Activated naive CD8-positive, alpha-beta T cell treated with anti-CD3 and anti-CD28 coated beads for 36 hours (primary cell): ENCODE measurements around the gene AUTS2. TPM values are rescaled to one million over a fixed set of nuclear protein-coding genes. Genes with fewer than 3 reads are reported as not detected.

Experiments
- DNase-seq: peaks from one replicate; pipeline ENCODE4 v3.0.0; 2021
- H3K27ac Mint-ChIP-seq: one replicate; pipeline ENCODE4 v1.8.0; 2022; ENCODE audit warnings: mild to moderate bottlenecking, moderate library complexity, mixed read lengths
- H3K27me3 Mint-ChIP-seq: one replicate; pipeline ENCODE4 v1.8.0; 2022; ENCODE audit warnings: mild to moderate bottlenecking, mixed read lengths
- H3K36me3 Mint-ChIP-seq: one replicate; pipeline ENCODE4 v1.8.0; 2021; ENCODE audit warnings: mild to moderate bottlenecking, mixed read lengths
- H3K4me1 Mint-ChIP-seq: one replicate; pipeline ENCODE4 v1.8.0; 2021; ENCODE audit warnings: mixed read lengths
- H3K4me3 Mint-ChIP-seq: one replicate; pipeline ENCODE4 v1.8.0; 2022; ENCODE audit warnings: mild to moderate bottlenecking, moderate library complexity, mixed read lengths
- H3K9me3 Mint-ChIP-seq: one replicate; pipeline ENCODE4 v1.8.0; 2022; ENCODE audit warnings: mixed read lengths
- total RNA-seq, 2 experiments: library from RNA; stranded (reverse); gene quantifications; one replicate each; pipeline ENCODE4 v1.2.3, GENCODE V29; 2021

AUTS2 gene
- total RNA-seq, 2 experiments from 2014 or later = 0.58 to 0.78 TPM

- H3K27me3 Mint-ChIP-seq = peaks cover 4% of the 10 kb centered on the region
- H3K36me3 Mint-ChIP-seq = no peaks in the 10 kb centered on the region
- no peak overlapping the region for H3K27ac Mint-ChIP-seq
- H3K4me3 Mint-ChIP-seq = no peak overlapping the region
- no peak for DNase-seq
- no peaks in the 10 kb centered on the region for H3K9me3 Mint-ChIP-seq
- H3K4me1 Mint-ChIP-seq = peaks cover 8% of the 10 kb centered on the region
Observed at GRCh38 chr7:69692611-69693010, 94.3 kb downstream of the AUTS2 start.

- no peaks in the 10 kb centered on the region for H3K36me3 Mint-ChIP-seq
- H3K27me3 Mint-ChIP-seq = peaks cover 4% of the 10 kb centered on the region
- peaks cover 10% of the 10 kb centered on the region for H3K4me1 Mint-ChIP-seq
- H3K27ac Mint-ChIP-seq = no peak overlapping the region
- no peak for DNase-seq
- H3K4me3 Mint-ChIP-seq = no peak overlapping the region
- no peaks in the 10 kb centered on the region for H3K9me3 Mint-ChIP-seq
Observed at GRCh38 chr7:69693042-69693441, 94.8 kb downstream of the AUTS2 start.

GRCh38 chr7:69696054-69696591 lies 97.8 kb downstream of the AUTS2 start:
- Mint-ChIP-seq H3K27ac (no peak overlapping the region), H3K4me3 (no peak overlapping the region), H3K4me1 (peaks cover 10% of the 10 kb centered on the region), H3K36me3 (no peaks in the 10 kb centered on the region), H3K27me3 (peaks cover 4% of the 10 kb centered on the region), H3K9me3 (no peaks in the 10 kb centered on the region)
- no peak for DNase-seq

- peaks cover 4% of the 10 kb centered on the region for H3K27me3 Mint-ChIP-seq
- H3K9me3 Mint-ChIP-seq = no peaks in the 10 kb centered on the region
- no peak overlapping the region for H3K4me3 Mint-ChIP-seq
- no peak overlapping the region for H3K27ac Mint-ChIP-seq
- no peak for DNase-seq
- H3K36me3 Mint-ChIP-seq = no peaks in the 10 kb centered on the region
- peaks cover 10% of the 10 kb centered on the region for H3K4me1 Mint-ChIP-seq
Observed at GRCh38 chr7:69696686-69697685, 98.7 kb downstream of the AUTS2 start.

- H3K27ac Mint-ChIP-seq = no peak overlapping the region
- peaks cover 10% of the 10 kb centered on the region for H3K4me1 Mint-ChIP-seq
- H3K4me3 Mint-ChIP-seq = no peak overlapping the region
- no peaks in the 10 kb centered on the region for H3K9me3 Mint-ChIP-seq
- DNase-seq = no peak
- H3K27me3 Mint-ChIP-seq = peaks cover 4% of the 10 kb centered on the region
- H3K36me3 Mint-ChIP-seq = no peaks in the 10 kb centered on the region
Observed at GRCh38 chr7:69698109-69698825, 100.0 kb downstream of the AUTS2 start.

GRCh38 chr7:69699931-69700330 lies 101.7 kb downstream of the AUTS2 start:
- no peak overlapping the region for H3K4me3 Mint-ChIP-seq
- no peak overlapping the region for H3K27ac Mint-ChIP-seq
- peaks cover 10% of the 10 kb centered on the region for H3K4me1 Mint-ChIP-seq
- no peaks in the 10 kb centered on the region for H3K36me3 Mint-ChIP-seq
- no peaks in the 10 kb centered on the region for H3K9me3 Mint-ChIP-seq
- DNase-seq = no peak
- no peaks in the 10 kb centered on the region for H3K27me3 Mint-ChIP-seq

- Mint-ChIP-seq H3K4me1 (peaks cover 10% of the 10 kb centered on the region), H3K4me3 (no peak overlapping the region), H3K27ac (no peak overlapping the region), H3K9me3 (no peaks in the 10 kb centered on the region), H3K36me3 (no peaks in the 10 kb centered on the region), H3K27me3 (no peaks in the 10 kb centered on the region)
- DNase-seq = no peak
Observed at GRCh38 chr7:69700331-69700730, 102.1 kb downstream of the AUTS2 start.

GRCh38 chr7:69701288-69701687 lies 103.0 kb downstream of the AUTS2 start:
- Mint-ChIP-seq H3K4me3 (no peak overlapping the region), H3K9me3 (no peaks in the 10 kb centered on the region), H3K27ac (no peak overlapping the region), H3K27me3 (no peaks in the 10 kb centered on the region), H3K36me3 (no peaks in the 10 kb centered on the region), H3K4me1 (peaks cover 5% of the 10 kb centered on the region)
- no peak for DNase-seq

GRCh38 chr7:69702357-69702756 lies 104.1 kb downstream of the AUTS2 start:
- no peaks in the 10 kb centered on the region for H3K36me3 Mint-ChIP-seq
- H3K9me3 Mint-ChIP-seq = no peaks in the 10 kb centered on the region
- no peak overlapping the region for H3K27ac Mint-ChIP-seq
- H3K4me1 Mint-ChIP-seq = peaks cover 3% of the 10 kb centered on the region
- H3K4me3 Mint-ChIP-seq = no peak overlapping the region
- no peaks in the 10 kb centered on the region for H3K27me3 Mint-ChIP-seq
- DNase-seq = no peak

- no peaks in the 10 kb centered on the region for H3K4me1 Mint-ChIP-seq
- H3K4me3 Mint-ChIP-seq = no peak overlapping the region
- no peaks in the 10 kb centered on the region for H3K27me3 Mint-ChIP-seq
- H3K36me3 Mint-ChIP-seq = no peaks in the 10 kb centered on the region
- no peaks in the 10 kb centered on the region for H3K9me3 Mint-ChIP-seq
- no peak overlapping the region for H3K27ac Mint-ChIP-seq
- DNase-seq = no peak
Observed at GRCh38 chr7:69703099-69703498, 104.8 kb downstream of the AUTS2 start.

GRCh38 chr7:69706070-69706469 lies 107.8 kb downstream of the AUTS2 start:
- Mint-ChIP-seq H3K36me3 (no peaks in the 10 kb centered on the region), H3K4me1 (no peaks in the 10 kb centered on the region)

GRCh38 chr7:69708857-69709256 lies 110.6 kb downstream of the AUTS2 start:
- no peak overlapping the region for H3K27ac Mint-ChIP-seq
- peaks cover 15% of the 10 kb centered on the region for H3K27me3 Mint-ChIP-seq
- no peaks in the 10 kb centered on the region for H3K9me3 Mint-ChIP-seq
- no peaks in the 10 kb centered on the region for H3K36me3 Mint-ChIP-seq
- no peak overlapping the region for H3K4me3 Mint-ChIP-seq
- no peak for DNase-seq
- no peaks in the 10 kb centered on the region for H3K4me1 Mint-ChIP-seq

More at GRCh38 chr7:69706070-69706469, 107.8 kb downstream of the AUTS2 start:
- no peak overlapping the region for H3K4me3 Mint-ChIP-seq
- no peak overlapping the region for H3K27ac Mint-ChIP-seq
- H3K9me3 Mint-ChIP-seq = no peaks in the 10 kb centered on the region
- peaks cover 8% of the 10 kb centered on the region for H3K27me3 Mint-ChIP-seq
- no peak for DNase-seq

- H3K4me3 Mint-ChIP-seq = no peak overlapping the region
- no peak overlapping the region for H3K27ac Mint-ChIP-seq
- H3K4me1 Mint-ChIP-seq = no peaks in the 10 kb centered on the region
- no peaks in the 10 kb centered on the region for H3K36me3 Mint-ChIP-seq
- peaks cover 19% of the 10 kb centered on the region for H3K27me3 Mint-ChIP-seq
- H3K9me3 Mint-ChIP-seq = no peaks in the 10 kb centered on the region
- no peak for DNase-seq
Observed at GRCh38 chr7:69710768-69711438, 112.6 kb downstream of the AUTS2 start.

- no peak for DNase-seq
- Mint-ChIP-seq H3K36me3 (no peaks in the 10 kb centered on the region), H3K9me3 (no peaks in the 10 kb centered on the region), H3K27ac (no peak overlapping the region), H3K27me3 (peaks cover 30% of the 10 kb centered on the region), H3K4me3 (no peak overlapping the region), H3K4me1 (no peaks in the 10 kb centered on the region)
Observed at GRCh38 chr7:69714886-69715576, 116.8 kb downstream of the AUTS2 start.
